Measurements from ENCODE around the gene GLYATL3. TPM values are rescaled to one million over a fixed set of nuclear protein-coding genes. Genes with fewer than 3 reads are reported as not detected.

Gene GLYATL3
- total RNA-seq, 1 experiment from 2014 or later: not detected

- ATAC-seq (no peak), DNase-seq (ENCODE audit: low read depth, low spot score) (no peak)
- no TSS peak for BruUV-seq (replicated peaks)
- CTCF ChIA-PET: interaction anchor here (1.3 kb wide), 1 partner anchor 18 kb away, joined by 3 read pairs; no protein-coding TSS in a partner anchor
- Histone ChIP-seq H3K4me1 (ENCODE audit: control insufficient read depth, insufficient read depth, low read length) (no peaks in the 10 kb centered on the region; the same call in 1 of the 2 replicates), H3K27ac (ENCODE audit: low read length) (no peak overlapping the region), H3K4me3 (ENCODE audit: low read depth in 2 of 2, low read length in 2 of 2) (peak overlapping the region; percentile 27 to 61; a peak in 3 of 4 replicates), H3K9me3 (ENCODE audit: control insufficient read depth, insufficient read depth, low read depth, low read length) (no peaks in the 10 kb centered on the region), H3K27me3 (ENCODE audit: control insufficient read depth, insufficient read depth, low read length) (peaks cover 7% of the 10 kb centered on the region; the same call in 1 of the 2 replicates), H3K36me3 (ENCODE audit: control insufficient read depth, insufficient read depth, low read length) (no peaks in the 10 kb centered on the region)
- no peak for TF ChIP-seq CTCF (IDR thresholded peaks at IDR 0.05)
- no peak for TF ChIP-seq TCF7L2 (IDR thresholded peaks at IDR 0.05; ENCODE audit: low read depth, low read length)
- TF ChIP-seq REST (IDR thresholded peaks at IDR 0.05; ENCODE audit: insufficient read depth in 1 of 2, low read depth in 2 of 2, low read length in 1 of 2): no peak
- no peak for TF ChIP-seq POLR2AphosphoS5 (IDR thresholded peaks at IDR 0.05; ENCODE audit: low read depth, low read length)
- TF ChIP-seq SIN3A (IDR thresholded peaks at IDR 0.05; ENCODE audit: borderline replicate concordance, insufficient read depth, low read depth, low read length): no peak
- in situ Hi-C loops (cut with HindIII; ENCODE audit: low pct_unique_long_range_greater_than_20kb, low sequenced_read_pairs): no loop called here
- intact Hi-C loops (cut with micrococcal nuclease; ENCODE audit: unreplicated experiment): no loop called here
- POLR2A ChIA-PET: interaction anchor here (0.6 kb wide), 1 partner anchor 1760 kb away, joined by 4 read pairs; no protein-coding TSS in a partner anchor
These were observed 50.2 kb downstream of the GLYATL3 start for GRCh38 chr6:49549691-49550491.

- no peak for TF ChIP-seq REST (IDR thresholded peaks at IDR 0.05; ENCODE audit: insufficient read depth in 1 of 2, low read depth in 2 of 2, low read length in 1 of 2)
- no peak for TF ChIP-seq SIN3A (IDR thresholded peaks at IDR 0.05; ENCODE audit: borderline replicate concordance, insufficient read depth, low read depth, low read length)
- no peak for TF ChIP-seq CTCF (IDR thresholded peaks at IDR 0.05)
- TF ChIP-seq POLR2AphosphoS5 (IDR thresholded peaks at IDR 0.05; ENCODE audit: low read depth, low read length): no peak
- no peak for TF ChIP-seq TCF7L2 (IDR thresholded peaks at IDR 0.05; ENCODE audit: low read depth, low read length)
- Histone ChIP-seq H3K27me3 (ENCODE audit: control insufficient read depth, insufficient read depth, low read length) (peaks cover 7% of the 10 kb centered on the region; the same call in 1 of the 2 replicates), H3K27ac (ENCODE audit: low read length) (no peak within 1 kb of the TSS), H3K4me3 (ENCODE audit: low read depth in 2 of 2, low read length in 2 of 2) (peak within 1 kb of the TSS; percentile 27 to 61), H3K4me1 (ENCODE audit: control insufficient read depth, insufficient read depth, low read length) (no peaks in the 10 kb centered on the region; the same call in 1 of the 2 replicates), H3K9me3 (ENCODE audit: control insufficient read depth, insufficient read depth, low read depth, low read length) (no peaks in the 10 kb centered on the region), H3K36me3 (ENCODE audit: control insufficient read depth, insufficient read depth, low read length) (no peaks in the 10 kb centered on the region)
- intact Hi-C loops (cut with micrococcal nuclease; ENCODE audit: unreplicated experiment) (no loop called here), in situ Hi-C loops (cut with HindIII; ENCODE audit: low pct_unique_long_range_greater_than_20kb, low sequenced_read_pairs) (no loop called here)
- no peak for DNase-seq (ENCODE audit: low read depth, low spot score)
- no TSS peak for BruUV-seq (replicated peaks)
- ChIA-PET POLR2A (no interaction called here), CTCF (interaction anchor here (1.3 kb wide), 1 partner anchor 19 kb away, joined by 3 read pairs; no protein-coding TSS in a partner anchor)
- peak; percentile 77 for ATAC-seq
These were observed 50.9 kb downstream of the GLYATL3 start, which contains the start of gene C6orf141 for GRCh38 chr6:49550492-49551077. C6orf141 (plus strand) TSS chr6:49550668; CDS start chr6:49550793, 125 bp downstream.

All from Panc1 (cell line).